ENCODE data around the gene ACAD10. TPM values are rescaled to one million over a fixed set of nuclear protein-coding genes. Genes with fewer than 3 reads are reported as not detected.

The ACAD10 gene
- total RNA-seq = 10.8 and 14.8 TPM in 2 replicates

GRCh38 chr12:111685811-111686573, at the start of gene ACAD10, which contains the start of gene BRAP:
Gene ACAD10 (plus strand): TSS chr12:111686053. CDS start chr12:111692710, 6,657 bp downstream.
Gene BRAP (minus strand): TSS chr12:111685956. CDS start chr12:111685792, 164 bp downstream.

GRCh38 chr12:111766608-111767361, 80.9 kb downstream of the ACAD10 start, which contains the start of gene ALDH2:
Gene ALDH2 (plus strand): TSS chr12:111766933. CDS start chr12:111766983, 50 bp downstream.

Other genes with a start within 250 kb of the ACAD10 start
- 9.6 and 16.9 TPM in 2 replicates for gene ATXN2, start 86.7 kb upstream of the ACAD10 start, total RNA-seq
- gene BRAP, start 97 bp upstream of the ACAD10 start, total RNA-seq = 11.1 and 13.3 TPM in 2 replicates
- 30.5 and 31.1 TPM in 2 replicates for gene ALDH2, start 80.9 kb downstream of the ACAD10 start, total RNA-seq
- 37.0 and 70.1 TPM in 2 replicates for gene MAPKAPK5, start 156.2 kb downstream of the ACAD10 start, total RNA-seq

Measured in airway epithelial cell (primary cell).